HTR-8/SVneo (cell line): ENCODE results near the gene MYH9.
"Not testable (repeated sequence)": the region's sequence is repeated elsewhere in the genome, so short reads cannot be mapped to it uniquely, and the experiment has no call there.

Experiments
- DNase-seq: peaks from one replicate; pipeline ENCODE4 v3.0.0; 2011; ENCODE audit warnings: low spot score, mixed read lengths; ENCODE audit not compliant: insufficient read length
- FAIRE-seq: peaks from 2 replicates; lab custom pipeline; 2011; peaks lifted over from hg19 to GRCh38; lab: Jason Lieb, UNC

MYH9 gene

GRCh38 chr22:36300396-36301212, 87.2 kb downstream of the MYH9 start:
- FAIRE-seq (no peak), DNase-seq (no peak)

- no peak for FAIRE-seq
These were observed 87.9 kb downstream of the MYH9 start for GRCh38 chr22:36299911-36300310.

GRCh38 chr22:36299295-36299694, 88.5 kb downstream of the MYH9 start:
- FAIRE-seq (no peak), DNase-seq (no peak)

More at GRCh38 chr22:36299911-36300310, 87.9 kb downstream of the MYH9 start:
- no peak for DNase-seq

GRCh38 chr22:36298601-36299000, 89.2 kb downstream of the MYH9 start:
- DNase-seq (no peak), FAIRE-seq (no peak)

- FAIRE-seq (no peak), DNase-seq (no peak)
These were observed 89.6 kb downstream of the MYH9 start for GRCh38 chr22:36298118-36298517.

- DNase-seq (no peak), FAIRE-seq (no peak)
These were observed 90.2 kb downstream of the MYH9 start for GRCh38 chr22:36297568-36297967.

- no peak for FAIRE-seq
- no peak for DNase-seq
These were observed 91.1 kb downstream of the MYH9 start for GRCh38 chr22:36296690-36297089.

GRCh38 chr22:36295247-36295646, 92.5 kb downstream of the MYH9 start:
- FAIRE-seq: no peak
- DNase-seq: no peak

GRCh38 chr22:36294801-36295200, 93.0 kb downstream of the MYH9 start:
- DNase-seq: no peak
- FAIRE-seq: no peak

- FAIRE-seq (no peak), DNase-seq (no peak)
These were observed 93.5 kb downstream of the MYH9 start for GRCh38 chr22:36294293-36294620.

- FAIRE-seq (no peak), DNase-seq (no peak)
These were observed 94.0 kb downstream of the MYH9 start for GRCh38 chr22:36293606-36294292.

- FAIRE-seq (no peak), DNase-seq (no peak)
These were observed 94.8 kb downstream of the MYH9 start for GRCh38 chr22:36292823-36293530.

GRCh38 chr22:36291831-36292740, 95.7 kb downstream of the MYH9 start:
- DNase-seq (no peak), FAIRE-seq (no peak)

GRCh38 chr22:36290391-36291075, 97.2 kb downstream of the MYH9 start:
- not testable (repeated sequence) for DNase-seq, FAIRE-seq

- DNase-seq, FAIRE-seq: not testable (repeated sequence)
These were observed 97.8 kb downstream of the MYH9 start for GRCh38 chr22:36289948-36290371.

GRCh38 chr22:36289406-36289870, 98.3 kb downstream of the MYH9 start:
- no peak for FAIRE-seq
- no peak for DNase-seq

GRCh38 chr22:36288571-36289405, 99.0 kb downstream of the MYH9 start:
- no peak for DNase-seq
- no peak for FAIRE-seq

- DNase-seq: no peak
- no peak for FAIRE-seq
These were observed 99.8 kb downstream of the MYH9 start for GRCh38 chr22:36287881-36288515.
